NCI-H2227 treated with DMSO at 0.1 percent for 48 hours (cell line): Measurements from ENCODE around the gene RAI14.

Experiments
- DNase-seq: peaks from one replicate; lab custom pipeline; 2025; lab: John Stamatoyannopoulos, UW

RAI14 gene

GRCh38 chr5:34677428-34677827 is 21.3 kb downstream of the RAI14 start:
- DNase-seq = no peak

DNA sequence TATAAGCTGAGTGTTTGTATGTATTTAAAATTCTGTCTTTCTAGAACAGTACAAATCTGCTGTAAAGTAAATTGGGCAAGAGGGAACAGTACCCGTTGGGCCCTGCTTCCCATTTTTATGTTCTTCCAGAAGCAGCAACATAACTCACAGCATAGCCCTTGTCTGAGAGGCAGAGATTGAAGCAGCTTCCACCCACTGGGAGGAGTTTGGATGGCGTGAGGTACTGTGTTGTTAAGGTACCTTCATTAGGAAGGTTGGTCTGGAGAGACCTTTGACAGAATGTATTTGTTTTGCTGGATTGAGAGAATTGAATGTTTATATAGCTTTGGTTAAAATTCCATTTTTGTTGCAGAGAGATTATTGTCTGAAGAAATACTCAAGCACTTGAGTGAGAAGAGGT is 24.8 kb downstream of the RAI14 start:
- DNase-seq = no peak

- DNase-seq = no peak
Measured at GRCh38 chr5:34682926-34683623, 26.9 kb downstream of the RAI14 start.

DNA sequence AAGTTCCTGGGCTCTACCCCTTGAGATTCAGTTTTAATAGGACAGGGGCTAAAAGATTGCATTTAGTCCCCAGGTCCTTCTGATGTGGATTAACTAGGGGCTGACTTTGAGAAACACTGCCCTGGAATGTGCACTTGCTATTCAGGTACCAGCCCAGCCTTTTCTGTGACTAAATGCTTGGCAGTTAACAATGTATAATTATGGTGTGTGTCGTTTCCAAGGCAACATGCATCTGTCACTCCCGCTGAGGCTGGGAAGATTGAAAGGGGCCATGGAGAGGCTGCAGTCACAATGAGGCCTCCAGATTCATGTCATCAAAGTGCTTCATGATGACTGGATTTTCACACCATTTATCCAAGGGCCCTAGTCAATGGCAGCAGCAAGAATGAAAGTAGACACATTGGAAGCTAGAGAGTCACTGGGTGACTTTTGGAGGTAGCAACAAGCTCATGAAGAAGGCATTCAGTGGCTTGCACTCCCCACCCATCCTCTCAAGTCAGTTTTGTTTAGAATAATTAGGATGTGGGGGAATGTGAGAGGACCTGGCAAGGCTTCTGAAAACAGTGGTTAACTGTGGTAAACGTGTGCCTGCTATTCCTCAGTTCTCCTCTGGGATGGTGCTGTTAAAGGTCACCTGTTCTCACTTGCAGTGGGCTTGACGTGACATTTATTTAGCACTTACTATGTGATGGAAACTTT is 28.3 kb downstream of the RAI14 start:
- peak; percentile 96 for DNase-seq

DNA sequence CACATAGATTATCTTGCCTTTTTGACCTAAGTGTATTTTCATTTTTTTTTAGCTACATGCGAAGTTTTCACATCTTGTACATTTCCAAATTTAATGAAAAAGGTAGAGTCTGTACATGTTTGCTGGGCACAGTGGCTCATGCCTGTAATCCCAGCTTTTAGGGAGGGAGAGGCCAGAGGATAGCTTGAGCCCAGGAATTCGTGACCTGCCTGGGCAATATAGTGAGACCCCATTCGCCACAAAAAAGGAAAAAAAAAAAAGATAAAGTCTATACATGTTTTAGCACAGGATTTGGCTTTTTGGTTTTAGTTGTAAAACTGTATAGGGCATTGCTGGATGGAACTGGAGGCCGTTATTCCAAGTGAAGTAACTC is 28.8 kb downstream of the RAI14 start:
- no peak for DNase-seq

GRCh38 chr5:34685485-34686165 is 29.5 kb downstream of the RAI14 start:
- peak; percentile 57 for DNase-seq

DNA sequence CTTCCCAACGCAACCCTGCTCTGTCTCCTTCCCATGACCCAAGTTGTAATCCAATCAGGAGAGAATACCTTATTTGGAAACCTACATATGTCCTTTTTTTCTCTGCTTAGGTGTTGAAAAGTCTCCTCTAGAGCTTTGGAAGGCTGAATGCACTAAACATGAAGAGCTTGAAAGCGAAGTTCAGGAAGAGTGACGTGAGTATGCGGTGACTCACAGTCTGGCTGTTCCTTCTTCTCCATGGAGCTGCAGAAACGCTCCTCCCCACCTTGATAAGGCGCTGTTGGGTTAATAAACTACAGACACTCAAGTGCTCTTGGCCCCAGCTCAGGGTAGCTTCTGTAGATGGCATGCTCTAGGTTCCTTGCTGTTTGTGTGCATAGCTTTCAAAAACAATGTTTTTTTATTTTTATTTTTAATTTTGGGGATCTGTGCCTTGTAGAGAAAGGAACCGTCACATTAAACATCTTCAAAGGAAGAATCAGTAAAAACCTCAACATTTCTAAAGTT is 30.7 kb downstream of the RAI14 start:
- peak; percentile 53 for DNase-seq

DNA sequence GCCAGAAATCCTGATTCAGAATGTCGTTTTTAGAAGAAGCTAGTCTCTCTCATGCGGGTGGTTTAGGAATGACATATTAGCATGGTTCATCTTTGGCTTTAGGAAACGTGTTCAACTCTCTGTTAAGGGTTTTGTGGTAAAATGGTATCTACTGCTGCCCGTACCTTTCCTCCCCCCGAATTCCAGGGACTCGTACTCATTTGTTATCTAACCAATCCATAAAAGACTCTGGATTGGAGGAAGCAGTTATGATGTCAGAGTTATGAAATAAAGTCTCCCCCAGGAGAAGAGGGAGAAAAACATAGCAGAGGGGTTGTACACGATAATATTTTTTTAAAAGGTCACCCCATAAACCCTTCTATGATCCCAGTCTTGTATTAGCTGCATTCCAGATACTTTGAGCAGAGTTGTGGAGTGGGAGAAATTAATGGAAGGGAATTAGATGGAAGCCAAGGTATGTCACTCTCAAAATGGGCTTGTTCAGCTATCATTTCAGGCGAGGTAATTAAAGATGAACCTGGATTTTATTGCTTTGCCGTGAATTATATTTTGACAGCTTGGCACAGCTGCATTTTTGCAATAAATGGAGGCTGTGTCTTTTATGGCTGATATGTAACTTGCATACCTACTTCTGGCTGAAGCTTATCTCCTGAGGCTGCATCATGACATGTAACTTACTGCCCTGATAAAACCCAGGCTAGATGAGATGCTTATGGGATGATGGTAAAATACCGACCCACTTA is 31.3 kb downstream of the RAI14 start:
- DNase-seq = no peak

DNA sequence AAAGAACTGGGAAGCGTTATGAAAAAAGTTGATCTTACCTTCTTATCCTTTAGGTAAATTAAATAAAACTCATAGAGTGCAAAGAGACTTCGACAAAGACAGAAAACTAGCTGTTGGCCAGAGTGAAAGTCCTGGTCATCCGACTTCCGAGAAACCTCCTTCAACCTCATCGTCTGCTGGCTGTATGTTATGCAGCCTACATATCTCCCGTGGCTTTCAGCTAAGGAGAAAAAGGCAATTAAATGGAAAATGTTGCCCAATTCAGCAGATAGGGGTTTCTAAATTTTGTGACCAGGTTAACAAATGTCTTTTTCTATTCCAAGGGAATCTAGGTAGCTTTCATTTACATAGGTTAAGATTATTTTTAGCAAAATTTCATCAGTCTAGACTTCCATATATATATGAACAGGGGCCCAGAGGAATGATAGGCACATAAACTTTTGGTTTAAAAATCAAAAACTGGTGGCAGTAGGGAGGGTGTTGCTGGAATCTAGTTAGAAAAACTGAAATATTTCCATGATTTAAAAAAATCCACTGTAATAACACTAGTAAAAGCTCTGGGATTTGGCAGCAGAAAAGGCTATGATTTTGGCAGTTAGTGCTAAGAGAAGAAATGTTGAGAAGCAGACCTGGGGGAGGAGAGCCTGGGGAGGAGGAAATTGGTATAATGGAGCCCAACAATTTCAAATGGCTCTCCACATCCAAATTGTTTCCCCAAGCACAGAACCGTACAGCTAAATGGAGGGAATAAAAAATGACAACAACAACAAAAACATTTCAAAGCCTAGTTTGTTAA is 32.1 kb downstream of the RAI14 start:
- no peak for DNase-seq

GRCh38 chr5:34690301-34690700 is 34.2 kb downstream of the RAI14 start:
- no peak for DNase-seq

GRCh38 chr5:34690898-34691297 is 34.8 kb downstream of the RAI14 start:
- no peak for DNase-seq

DNA sequence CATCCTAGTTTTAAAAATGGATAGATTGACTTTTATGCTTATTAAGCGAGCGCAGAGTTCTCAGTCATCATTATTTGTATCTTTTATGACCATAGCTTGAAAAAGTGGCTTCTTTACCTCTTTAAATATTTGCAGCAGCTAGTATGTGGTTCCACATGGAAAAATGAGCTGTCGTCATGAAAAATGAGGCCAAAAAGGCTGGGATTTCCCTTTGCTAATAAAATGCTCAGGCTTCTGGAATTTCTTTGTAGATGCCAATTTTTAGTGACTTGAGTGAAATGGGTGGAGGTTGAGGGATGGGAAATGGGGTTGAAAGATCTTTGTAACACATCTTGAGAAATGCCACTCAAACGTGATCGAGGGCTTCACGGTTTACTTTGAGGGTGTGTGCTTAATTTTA is 35.2 kb downstream of the RAI14 start:
- DNase-seq = no peak

DNA sequence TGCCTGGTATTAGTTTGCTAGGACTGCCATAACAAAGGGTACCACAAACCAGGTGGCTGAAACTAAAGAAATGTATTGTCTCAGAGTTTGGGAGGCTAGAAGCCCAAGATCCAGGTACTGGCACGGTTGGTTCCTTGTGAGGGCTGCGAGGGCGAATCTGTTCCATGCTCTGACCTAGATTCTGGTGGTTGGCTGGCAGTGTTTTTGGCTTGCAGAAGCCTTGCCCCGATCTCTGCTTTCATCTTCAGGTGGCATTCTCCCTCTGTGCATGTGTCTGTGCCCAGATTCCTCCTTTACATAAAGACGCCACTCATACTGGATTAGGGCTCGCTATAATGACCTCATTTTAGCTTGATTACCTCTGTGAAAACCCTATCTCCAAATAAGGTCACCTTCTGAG is 36.7 kb downstream of the RAI14 start:
- DNase-seq = no peak

DNA sequence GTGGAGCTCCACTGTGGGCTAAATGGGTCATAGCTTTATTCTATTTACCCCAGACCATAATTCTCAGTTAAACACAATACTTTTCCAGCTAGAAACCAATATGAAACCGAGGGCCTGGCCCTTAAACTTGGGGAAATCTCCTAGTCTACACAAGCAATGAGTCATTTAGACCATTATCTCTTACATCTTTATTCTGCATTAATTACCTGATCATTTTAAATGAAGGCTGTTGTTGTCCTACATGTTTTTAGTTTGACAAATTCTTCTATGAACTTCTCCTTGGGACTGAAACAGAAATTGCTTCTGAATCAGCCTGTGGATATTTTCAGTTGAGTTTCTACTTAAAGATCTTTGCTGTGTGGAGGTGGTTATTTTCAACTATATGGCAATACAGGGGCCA is 37.9 kb downstream of the RAI14 start:
- DNase-seq = no peak

DNA sequence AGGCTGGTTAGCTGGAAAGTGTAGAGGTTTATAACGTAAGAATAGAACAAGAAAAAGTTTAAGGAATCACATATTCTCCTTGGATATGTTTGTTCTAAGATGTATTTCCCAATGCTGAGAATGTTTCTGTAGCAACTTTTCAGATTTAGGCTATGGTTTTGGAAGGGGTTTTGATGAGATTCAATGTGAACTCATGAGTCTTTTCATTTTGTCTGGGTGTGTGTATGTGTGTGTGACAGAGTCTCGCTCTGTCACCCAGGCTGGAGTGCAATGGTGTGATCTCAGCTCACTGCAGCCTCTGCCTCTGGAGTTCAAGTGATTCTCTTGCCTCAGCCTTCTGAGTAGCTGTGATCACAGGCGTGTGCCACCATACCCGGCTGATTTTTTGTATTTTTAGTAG is 38.6 kb downstream of the RAI14 start:
- DNase-seq = no peak

GRCh38 chr5:34695275-34696027 is 39.3 kb downstream of the RAI14 start:
- DNase-seq = no peak

DNA sequence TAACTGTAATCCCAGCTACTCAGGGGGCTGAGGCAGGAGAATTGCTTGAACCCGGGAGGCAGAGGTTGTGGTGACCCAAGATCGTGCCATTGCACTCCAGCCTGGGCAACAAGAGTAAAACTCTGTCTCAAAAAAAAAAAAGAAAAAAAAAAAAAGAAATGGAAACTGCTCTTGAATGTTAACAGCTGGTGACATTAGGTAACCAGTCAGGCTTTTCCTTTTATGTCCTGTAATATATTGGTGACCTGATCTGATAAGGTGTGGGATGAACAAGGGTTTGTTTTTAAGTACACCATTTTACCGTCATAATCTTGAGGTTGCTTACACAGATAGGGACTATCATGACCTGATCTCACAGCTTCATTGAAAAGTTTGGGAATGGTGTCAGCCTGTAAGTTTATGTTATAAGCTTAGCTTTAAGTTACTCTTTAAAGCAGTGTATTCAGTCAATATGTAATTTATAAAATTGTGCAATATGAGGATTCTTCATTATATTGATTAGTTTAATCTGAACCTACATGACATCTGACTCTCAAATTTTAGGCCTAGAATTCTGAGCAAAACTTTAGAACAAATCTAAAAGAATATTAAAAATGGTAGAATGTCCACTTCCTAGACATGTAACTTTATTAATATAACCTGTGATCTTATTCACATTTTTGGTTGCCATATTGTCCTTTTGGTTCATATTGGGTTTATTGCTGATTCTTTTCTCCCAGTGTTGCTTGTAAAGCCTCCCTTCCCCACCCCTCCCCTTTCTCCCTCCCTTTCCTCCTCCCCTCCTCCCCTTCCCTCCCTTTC is 41.4 kb downstream of the RAI14 start:
- DNase-seq = no peak

GRCh38 chr5:34698109-34698419 is 41.9 kb downstream of the RAI14 start:
- DNase-seq = no peak

DNA sequence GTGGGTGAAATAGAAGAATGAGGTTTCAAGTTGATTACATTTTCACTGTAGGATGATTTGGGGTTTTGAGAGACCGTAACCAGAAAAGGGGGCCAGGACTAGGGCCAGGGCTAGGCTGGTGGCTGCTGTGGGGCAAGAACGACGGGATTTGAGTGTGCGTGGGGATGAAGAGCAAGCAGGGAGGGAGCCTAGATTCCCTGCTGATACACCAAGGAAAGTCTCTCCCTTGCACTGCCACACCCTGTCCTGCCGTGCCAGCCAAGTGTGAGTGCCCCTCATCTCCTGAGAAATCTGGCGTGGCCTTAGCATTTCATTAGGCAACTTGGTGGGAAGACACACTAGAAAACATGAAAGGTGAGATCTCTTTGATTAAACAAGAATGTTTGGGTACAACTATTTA is 42.6 kb downstream of the RAI14 start:
- no peak for DNase-seq
